Endodermal cell (in vitro differentiated cells): ENCODE results near the gene USP25. TPM values are rescaled to one million over a fixed set of nuclear protein-coding genes. Genes with fewer than 3 reads are reported as not detected.

Source experiments
- DNase-seq: peaks from one replicate; pipeline ENCODE4 v3.0.0-alpha.2; 2017
- H3K27ac ChIP-seq: 2 replicates; pipeline ENCODE4 v1.5.1; 2013; ENCODE audit warnings: mild to moderate bottlenecking, low read depth, low read length, moderate library complexity
- H3K27me3 ChIP-seq: 2 replicates; pipeline ENCODE4 v1.6.1; 2013; ENCODE audit warnings: mild to moderate bottlenecking, low read length, moderate library complexity; ENCODE audit not compliant: insufficient read depth, control insufficient read depth, poor library complexity, severe bottlenecking
- H3K36me3 ChIP-seq: 2 replicates; pipeline ENCODE4 v1.7.0; 2013; ENCODE audit warnings: mild to moderate bottlenecking, low read length, moderate library complexity; ENCODE audit not compliant: control insufficient read depth, insufficient read depth
- H3K4me1 ChIP-seq: one replicate; pipeline ENCODE4 v1.7.0; 2013; ENCODE audit warnings: low read length; ENCODE audit not compliant: control insufficient read depth, insufficient read depth
- H3K4me3 ChIP-seq: 2 replicates; pipeline ENCODE4 v1.5.1; 2013; ENCODE audit warnings: mild to moderate bottlenecking, low read length, moderate library complexity
- H3K9ac ChIP-seq: 2 replicates; pipeline ENCODE4 v1.6.1; 2013; ENCODE audit warnings: mild to moderate bottlenecking, low read length, moderate library complexity; ENCODE audit not compliant: poor library complexity, severe bottlenecking; ENCODE audit errors: extremely low read depth
- H3K9me3 ChIP-seq: 2 replicates; pipeline ENCODE4 v1.6.1; 2013; ENCODE audit warnings: mild to moderate bottlenecking, low read length, moderate library complexity; ENCODE audit not compliant: control insufficient read depth
- H3K27ac Mint-ChIP-seq: 2 replicates; pipeline ENCODE4 v1.8.0; 2020; ENCODE audit warnings: mixed read lengths
- H3K27me3 Mint-ChIP-seq: 2 replicates; pipeline ENCODE4 v1.8.0; 2021; ENCODE audit warnings: mild to moderate bottlenecking, mixed read lengths; ENCODE audit not compliant: insufficient read depth
- H3K36me3 Mint-ChIP-seq: 2 replicates; pipeline ENCODE4 v1.8.0; 2020; ENCODE audit warnings: low read depth, mixed read lengths
- H3K4me1 Mint-ChIP-seq: 2 replicates; pipeline ENCODE4 v1.8.0; 2020; ENCODE audit warnings: mixed read lengths
- H3K4me3 Mint-ChIP-seq: 2 replicates; pipeline ENCODE4 v1.8.0; 2020; ENCODE audit warnings: mild to moderate bottlenecking, moderate library complexity, mixed read lengths
- H3K9me3 Mint-ChIP-seq: 2 replicates; pipeline ENCODE4 v1.8.0; 2020; ENCODE audit warnings: mild to moderate bottlenecking, mixed read lengths
- WGBS, 2 experiments: methylation state at CpG; one replicate each; pipeline versions ENCODE4 v1.1.5 to v1.1.7; 2013; ENCODE audit warnings: missing lambda C conversion rate in 2 of 2, mixed read lengths in 1 of 2; ENCODE audit not compliant: insufficient coverage in 1 of 2, insufficient read length in 1 of 2; 5-methylcytosine and 5-hydroxymethylcytosine counted together
- total RNA-seq, 2 donors: library from RNA; stranded (reverse); fragmentation: NEBNext Ultra II Directional in 1 of 2; extraction: Animal tissue kit (Norgen Biotek cat#: 25700) in 1 of 2; gene quantifications; 2 replicates in 1 of 2; 3 replicates in 1 of 2; pipeline ENCODE4 v1.2.1, GENCODE V29; 2021
- TF ChIP-seq, protein P1 (sequence below): fragments of 200-600 bp; sonication (generic); conservative IDR thresholded peaks from 2 replicates; pipeline ENCODE4 v1.5.0; 2021; ENCODE audit warnings: antibody characterized with exemption, mild to moderate bottlenecking

USP25 gene
- total RNA-seq, 2 donors from 2014 or later: 31.4 to 34.9 TPM

DNA sequence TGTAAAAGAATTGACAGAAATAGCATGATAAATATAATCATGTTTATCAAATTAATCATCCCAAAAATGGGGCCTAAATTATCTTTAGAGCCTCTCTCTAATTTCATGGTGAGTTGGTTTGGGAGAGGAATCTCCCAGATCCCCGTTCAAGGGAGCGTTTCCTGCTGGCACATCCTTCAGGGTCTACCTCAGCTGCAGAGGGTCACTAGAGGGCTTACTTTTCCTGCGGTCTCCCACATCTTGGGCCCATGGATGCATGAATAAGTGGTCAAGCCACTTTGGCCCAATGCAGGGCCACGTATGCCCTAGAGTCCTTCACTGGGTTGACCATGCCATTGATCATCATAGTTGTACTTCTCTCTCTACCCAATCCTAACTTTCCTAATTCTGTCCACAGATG is 164.1 kb downstream of the USP25 start:
- Histone ChIP-seq H3K9me3 (no peaks in the 10 kb centered on the region), H3K4me3 (no peak overlapping the region), H3K9ac (no peak overlapping the region), H3K27ac (no peak overlapping the region), H3K27me3 (no peaks in the 10 kb centered on the region), H3K4me1 (no peaks in the 10 kb centered on the region), H3K36me3 (no peaks in the 10 kb centered on the region)
- Mint-ChIP-seq H3K27ac (no peak overlapping the region), H3K9me3 (peaks cover 9% of the 10 kb centered on the region), H3K4me1 (no peaks in the 10 kb centered on the region), H3K36me3 (peaks cover 2% of the 10 kb centered on the region), H3K27me3 (no peaks in the 10 kb centered on the region), H3K4me3 (no peak overlapping the region)
- DNase-seq: peak; percentile 54
- TF ChIP-seq, protein P1, sequence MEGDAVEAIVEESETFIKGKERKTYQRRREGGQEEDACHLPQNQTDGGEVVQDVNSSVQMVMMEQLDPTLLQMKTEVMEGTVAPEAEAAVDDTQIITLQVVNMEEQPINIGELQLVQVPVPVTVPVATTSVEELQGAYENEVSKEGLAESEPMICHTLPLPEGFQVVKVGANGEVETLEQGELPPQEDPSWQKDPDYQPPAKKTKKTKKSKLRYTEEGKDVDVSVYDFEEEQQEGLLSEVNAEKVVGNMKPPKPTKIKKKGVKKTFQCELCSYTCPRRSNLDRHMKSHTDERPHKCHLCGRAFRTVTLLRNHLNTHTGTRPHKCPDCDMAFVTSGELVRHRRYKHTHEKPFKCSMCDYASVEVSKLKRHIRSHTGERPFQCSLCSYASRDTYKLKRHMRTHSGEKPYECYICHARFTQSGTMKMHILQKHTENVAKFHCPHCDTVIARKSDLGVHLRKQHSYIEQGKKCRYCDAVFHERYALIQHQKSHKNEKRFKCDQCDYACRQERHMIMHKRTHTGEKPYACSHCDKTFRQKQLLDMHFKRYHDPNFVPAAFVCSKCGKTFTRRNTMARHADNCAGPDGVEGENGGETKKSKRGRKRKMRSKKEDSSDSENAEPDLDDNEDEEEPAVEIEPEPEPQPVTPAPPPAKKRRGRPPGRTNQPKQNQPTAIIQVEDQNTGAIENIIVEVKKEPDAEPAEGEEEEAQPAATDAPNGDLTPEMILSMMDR: no peak
- 87 to 93% methylated on average over 4 of the region's 4 CpGs for WGBS, 2 experiments

DNA sequence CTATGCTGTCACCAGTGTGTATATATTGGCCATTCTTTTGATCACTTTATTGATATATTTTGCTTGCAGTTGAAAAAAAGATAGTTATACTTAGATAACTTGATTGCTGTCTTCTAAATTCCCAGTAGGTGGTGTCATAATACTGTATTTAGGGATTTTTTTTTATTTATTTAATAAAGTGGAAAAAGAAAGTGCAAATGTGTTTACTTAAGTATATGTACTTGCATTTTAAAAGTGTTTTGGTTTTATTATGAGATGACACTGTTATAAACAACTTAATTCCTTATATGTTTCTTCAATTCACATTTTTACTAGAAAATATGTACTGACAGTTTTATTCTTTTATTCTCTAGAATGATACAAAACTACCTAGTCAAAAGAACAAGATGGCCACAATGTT is 164.8 kb downstream of the USP25 start:
- H3K27ac Mint-ChIP-seq: no peak overlapping the region
- H3K4me3 ChIP-seq: no peak overlapping the region
- H3K27me3 Mint-ChIP-seq: no peaks in the 10 kb centered on the region
- H3K27ac ChIP-seq: no peak overlapping the region
- no peak for DNase-seq
- H3K36me3 Mint-ChIP-seq: peaks cover 2% of the 10 kb centered on the region
- no peak overlapping the region for H3K4me3 Mint-ChIP-seq
- no peaks in the 10 kb centered on the region for H3K27me3 ChIP-seq
- H3K9ac ChIP-seq: no peak overlapping the region
- H3K4me1 ChIP-seq: no peaks in the 10 kb centered on the region
- no peaks in the 10 kb centered on the region for H3K4me1 Mint-ChIP-seq
- peaks cover 15% of the 10 kb centered on the region for H3K9me3 Mint-ChIP-seq
- TF ChIP-seq, protein P1: peak; percentile 65
- H3K36me3 ChIP-seq: no peaks in the 10 kb centered on the region
- H3K9me3 ChIP-seq: no peaks in the 10 kb centered on the region

DNA sequence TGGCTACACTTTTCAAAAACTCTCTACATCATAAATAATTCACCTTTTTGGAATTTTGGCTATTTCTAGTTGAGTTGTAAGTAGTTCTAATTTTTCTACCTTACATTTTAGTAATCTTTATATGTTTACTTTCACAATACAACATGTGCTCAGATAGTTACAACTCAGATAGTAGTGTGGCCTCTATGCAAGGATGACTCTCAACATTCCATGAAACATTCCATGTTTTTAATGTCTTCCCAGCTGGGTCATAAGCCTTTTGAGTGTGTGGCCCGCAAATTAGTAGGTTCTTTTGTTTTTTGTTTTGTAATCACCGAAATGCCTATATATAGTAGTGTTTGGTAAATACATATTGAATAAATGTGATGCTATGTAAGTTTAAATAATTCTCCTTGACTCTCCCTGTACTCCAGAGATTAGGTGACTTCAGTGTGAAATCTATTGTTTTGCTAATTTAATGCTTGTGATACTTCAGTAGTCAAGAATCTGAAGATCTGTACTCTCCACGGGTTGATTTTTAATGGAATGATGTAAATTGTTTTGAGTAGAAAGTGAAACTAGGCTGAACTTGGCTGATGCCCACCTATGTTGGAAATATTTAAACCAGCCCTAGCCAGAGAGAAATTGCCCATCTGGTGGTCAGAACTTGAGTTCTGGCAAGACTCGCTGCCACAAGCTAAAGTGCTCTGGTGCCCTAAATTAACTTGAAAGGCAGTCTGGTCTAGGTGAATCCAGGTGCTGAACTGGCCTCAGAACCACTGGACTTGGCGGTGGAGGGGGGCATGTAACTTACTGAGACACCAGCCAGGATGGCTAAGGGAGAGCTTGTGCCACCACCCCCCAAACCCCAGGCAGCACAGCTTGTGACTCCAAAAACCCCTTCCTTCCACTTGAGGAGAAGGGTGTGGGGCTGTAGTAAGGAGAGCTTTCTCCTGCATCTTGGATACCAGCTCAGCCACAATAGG is 165.6 kb downstream of the USP25 start:
- 94 to 100% methylated on average over 2 to 5 of the region's 5 CpGs for whole genome bisulfite sequencing, 2 experiments
- no peak overlapping the region for H3K9ac ChIP-seq
- H3K4me1 Mint-ChIP-seq: no peaks in the 10 kb centered on the region
- H3K9me3 ChIP-seq: no peaks in the 10 kb centered on the region
- H3K36me3 ChIP-seq: no peaks in the 10 kb centered on the region
- TF ChIP-seq, protein P1: no peak
- H3K4me3 ChIP-seq: no peak overlapping the region
- H3K36me3 Mint-ChIP-seq: peaks cover 2% of the 10 kb centered on the region
- H3K27me3 Mint-ChIP-seq: no peaks in the 10 kb centered on the region
- no peaks in the 10 kb centered on the region for H3K27me3 ChIP-seq
- no peak for DNase-seq
- no peak overlapping the region for H3K27ac ChIP-seq
- H3K27ac Mint-ChIP-seq: no peak overlapping the region
- H3K4me3 Mint-ChIP-seq: no peak overlapping the region
- H3K4me1 ChIP-seq: no peaks in the 10 kb centered on the region
- peaks cover 23% of the 10 kb centered on the region for H3K9me3 Mint-ChIP-seq
